Activated T-cell treated with anti-CD3 and anti-CD28 coated beads, Interleukin-2, amount 50 U/mL, for 72 hours (primary cell): Measurements from ENCODE around the gene DAGLA. TPM values are rescaled to one million over a fixed set of nuclear protein-coding genes. Genes with fewer than 3 reads are reported as not detected.

Experiments used
- ATAC-seq, 2 donors: fragments of 150-1000 bp; cut with Tn5 transposase; replicated peaks in 1 of 2; 2 replicates each; pipeline ENCODE4 v1.10.0; 2021; ENCODE audit warnings: moderate library complexity in 2 of 2, mild to moderate bottlenecking in 1 of 2
- DNase-seq, 2 donors: peaks; one replicate each; pipeline ENCODE4 v3.0.0; 2021 to 2022; ENCODE audit warnings: mixed read lengths in 1 of 2
- H3K27ac Mint-ChIP-seq: one replicate; pipeline ENCODE4 v1.8.0; 2022; ENCODE audit warnings: mild to moderate bottlenecking, moderate library complexity, mixed read lengths
- H3K27me3 Mint-ChIP-seq: one replicate; pipeline ENCODE4 v1.8.0; 2022; ENCODE audit warnings: low read depth, mixed read lengths
- H3K36me3 Mint-ChIP-seq, 2 donors: one replicate each; pipeline ENCODE4 v1.8.0; 2022; ENCODE audit warnings: mixed read lengths in 2 of 2, mild to moderate bottlenecking in 1 of 2; ENCODE audit not compliant: insufficient read depth in 2 of 2
- H3K4me1 Mint-ChIP-seq: one replicate; pipeline ENCODE4 v1.8.0; 2022; ENCODE audit warnings: low read depth, mixed read lengths
- H3K4me3 Mint-ChIP-seq, 2 donors: one replicate each; pipeline ENCODE4 v1.8.0; 2022; ENCODE audit warnings: mild to moderate bottlenecking in 2 of 2, mixed read lengths in 2 of 2, moderate library complexity in 2 of 2
- H3K9me3 Mint-ChIP-seq, 2 donors: one replicate each; pipeline ENCODE4 v1.8.0; 2022; ENCODE audit warnings: mixed read lengths in 2 of 2
- total RNA-seq, 2 donors: library from RNA; stranded (reverse); gene quantifications; one replicate each; pipeline ENCODE4 v1.2.3, GENCODE V29; 2022

The DAGLA gene
- total RNA-seq, 2 donors from 2014 or later = 0.05 to 0.09 TPM

DNA sequence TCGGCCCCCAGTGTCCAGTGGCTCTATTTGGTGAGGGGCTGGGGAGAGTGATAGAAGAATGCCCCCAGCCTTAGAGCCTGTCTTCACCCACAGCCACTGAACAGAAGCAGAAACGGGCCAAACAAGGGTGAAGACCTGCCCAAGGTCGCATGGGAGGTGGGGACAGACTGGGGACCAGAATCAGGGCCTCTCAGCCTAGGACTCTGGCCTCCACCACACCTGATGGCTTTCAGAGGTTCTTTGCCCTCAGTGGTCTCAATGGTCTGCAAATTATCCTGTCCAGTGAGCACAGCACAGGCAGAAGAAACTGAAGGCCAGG, 67.7 kb downstream of the DAGLA start:
- Mint-ChIP-seq H3K27ac (no peak overlapping the region), H3K27me3 (peaks cover 19% of the 10 kb centered on the region), H3K4me3 (no peak overlapping the region), H3K9me3 (no peaks in the 10 kb centered on the region), H3K4me1 (peaks cover 2% of the 10 kb centered on the region), H3K36me3 (no peaks in the 10 kb centered on the region)
- DNase-seq = no peak
- no peak for ATAC-seq

DNA sequence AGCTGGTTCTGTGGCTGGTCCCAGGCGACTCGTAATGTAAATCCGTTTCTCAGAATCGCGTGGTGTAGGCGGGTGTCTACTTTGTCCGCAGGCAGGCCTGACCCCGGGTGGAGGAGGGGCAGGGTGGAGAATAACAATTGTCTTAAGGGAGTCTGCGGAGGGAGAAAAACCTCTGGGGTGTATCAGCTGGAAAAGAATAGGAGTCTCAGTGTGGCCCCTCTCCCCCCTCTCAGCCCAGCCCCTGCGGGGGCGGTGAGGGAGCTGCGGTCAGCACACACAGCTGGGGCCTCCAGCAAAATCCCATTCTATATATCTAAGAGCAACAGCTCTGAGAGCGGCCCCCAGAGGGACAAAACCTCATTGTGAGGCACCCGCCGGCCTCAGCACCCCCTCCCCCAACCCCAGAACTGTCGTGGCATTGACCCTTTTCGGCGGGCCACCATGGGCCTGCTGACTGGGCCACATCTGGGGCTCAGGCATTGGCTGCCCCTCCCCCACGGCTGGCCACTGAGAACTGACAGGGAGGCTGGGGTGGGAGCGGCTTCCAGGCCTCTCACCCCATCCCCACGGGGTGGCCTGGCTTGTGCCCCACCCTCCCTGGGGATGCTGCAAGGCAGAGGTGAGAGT, 69.5 kb downstream of the DAGLA start:
- no peaks in the 10 kb centered on the region for H3K9me3 Mint-ChIP-seq
- no peak overlapping the region for H3K27ac Mint-ChIP-seq
- no peak overlapping the region for H3K4me3 Mint-ChIP-seq
- H3K27me3 Mint-ChIP-seq = peaks cover 30% of the 10 kb centered on the region
- DNase-seq (no peak), ATAC-seq (no peak)
- H3K4me1 Mint-ChIP-seq = peaks cover 13% of the 10 kb centered on the region
- no peaks in the 10 kb centered on the region for H3K36me3 Mint-ChIP-seq

DNA sequence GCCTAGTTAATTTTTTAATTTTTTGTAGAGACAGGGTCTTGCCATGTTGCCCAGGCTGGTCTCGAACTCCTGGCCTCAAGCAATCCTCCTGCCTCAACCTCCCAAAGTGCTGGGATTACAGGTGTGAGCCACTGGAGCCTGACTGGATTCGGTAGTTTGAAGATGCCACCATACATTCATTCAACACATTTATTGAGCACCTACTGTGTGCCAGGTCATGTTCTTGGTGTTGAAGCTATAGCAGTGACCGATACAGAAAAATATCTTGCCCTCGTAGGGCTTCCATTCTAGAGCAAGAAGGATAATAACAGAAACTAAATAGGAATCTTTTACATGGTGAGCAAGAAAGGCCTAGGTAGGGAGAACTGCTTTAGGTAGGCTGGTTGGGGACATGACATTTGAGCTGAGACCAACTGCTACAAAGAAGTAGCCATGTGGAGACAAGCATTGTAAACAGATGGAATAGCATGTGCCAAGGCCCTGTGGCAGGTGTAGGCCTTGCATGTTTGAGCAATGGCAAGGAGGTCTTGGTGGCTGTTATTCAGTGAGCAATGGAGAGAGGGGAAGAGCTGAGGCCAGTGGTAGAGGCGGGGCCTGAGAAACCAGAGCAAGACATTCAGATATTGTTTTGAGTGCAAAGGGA, 70.6 kb downstream of the DAGLA start:
- no peaks in the 10 kb centered on the region for H3K36me3 Mint-ChIP-seq
- ATAC-seq = no peak
- H3K4me1 Mint-ChIP-seq = peaks cover 13% of the 10 kb centered on the region
- H3K27me3 Mint-ChIP-seq = peaks cover 30% of the 10 kb centered on the region
- no peak overlapping the region for H3K4me3 Mint-ChIP-seq
- no peaks in the 10 kb centered on the region for H3K9me3 Mint-ChIP-seq
- no peak for DNase-seq
- H3K27ac Mint-ChIP-seq = no peak overlapping the region

DNA sequence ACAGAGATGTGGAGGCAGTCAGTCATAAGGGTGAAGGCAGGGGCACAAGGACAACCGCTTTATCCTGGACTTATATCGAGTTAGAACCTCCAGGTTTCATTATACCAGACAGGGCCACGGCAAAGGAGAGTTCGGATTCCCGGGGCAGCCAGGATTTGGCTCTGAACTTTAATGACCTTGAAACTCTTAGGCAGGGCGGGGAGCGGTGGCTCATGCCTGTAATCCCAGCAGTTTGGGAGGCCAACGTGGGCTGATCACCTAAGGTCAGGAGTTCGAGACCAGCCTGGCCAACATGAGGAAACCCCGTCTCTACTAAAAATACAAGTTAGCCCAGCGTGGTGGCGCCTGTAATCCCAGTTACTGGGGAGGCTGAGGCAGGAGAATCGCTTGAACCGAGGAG, 71.2 kb downstream of the DAGLA start:
- Mint-ChIP-seq H3K27ac (no peak overlapping the region), H3K4me1 (peaks cover 17% of the 10 kb centered on the region), H3K36me3 (no peaks in the 10 kb centered on the region), H3K9me3 (no peaks in the 10 kb centered on the region), H3K27me3 (peaks cover 30% of the 10 kb centered on the region), H3K4me3 (peak overlapping the region in 1 of 2 donors; percentile 5)
- DNase-seq (no peak), ATAC-seq (no peak)

DNA sequence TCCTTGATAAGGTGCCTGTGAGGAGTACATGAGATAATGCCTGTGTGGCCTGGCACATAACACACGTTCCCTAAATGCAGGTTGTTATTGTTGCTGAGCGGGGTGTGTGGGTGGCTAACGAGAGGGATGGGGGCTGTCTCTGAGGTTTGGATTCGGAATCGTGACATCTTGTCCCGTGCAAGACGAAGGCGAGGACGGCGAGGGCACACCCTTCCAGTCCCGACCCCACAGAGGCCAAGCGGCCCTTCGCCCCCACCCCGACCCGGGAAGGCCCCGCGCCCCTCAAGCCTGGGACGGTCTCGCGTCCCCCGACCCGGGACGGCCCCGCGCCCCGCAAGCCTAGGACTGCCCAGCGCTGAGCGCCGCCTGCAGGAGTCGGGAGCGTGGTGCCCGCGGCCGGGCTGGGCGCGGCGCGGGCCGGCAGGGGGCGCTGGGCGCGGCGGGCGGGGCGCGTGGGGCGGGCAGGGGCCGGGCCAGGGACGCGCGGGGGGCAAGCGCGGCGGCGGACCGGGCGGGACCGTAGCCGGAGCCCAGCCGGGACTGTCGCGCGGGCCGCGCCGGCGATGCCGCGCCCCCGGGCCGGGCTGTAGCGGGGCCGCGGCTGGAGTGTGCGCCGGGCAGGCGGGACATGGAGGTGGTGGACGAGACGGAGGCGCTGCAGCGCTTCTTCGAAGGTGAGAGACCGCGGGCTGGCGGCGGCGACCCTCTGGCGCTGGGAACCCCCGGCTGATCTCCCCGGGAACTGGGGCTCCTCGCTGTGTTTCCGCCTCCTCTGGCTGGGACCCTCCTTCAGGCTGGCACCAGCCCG, 72.1 kb downstream of the DAGLA start, which contains the start of gene MYRF:
TSS of gene MYRF (plus strand) at position 520 of the 808 bp plus-strand sequence. CDS start at position 629, 109 bp downstream.
- peak within 1 kb of the TSS; percentile 78 to 81 for H3K4me3 Mint-ChIP-seq
- H3K4me1 Mint-ChIP-seq = peaks cover 27% of the 10 kb centered on the region
- DNase-seq (peak; percentile 72 to 76), ATAC-seq (peak; percentile 82 to 91)
- no peaks in the 10 kb centered on the region for H3K9me3 Mint-ChIP-seq
- H3K27ac Mint-ChIP-seq = no peak within 1 kb of the TSS
- peaks cover 30% of the 10 kb centered on the region for H3K27me3 Mint-ChIP-seq
- H3K36me3 Mint-ChIP-seq = no peaks in the 10 kb centered on the region

DNA sequence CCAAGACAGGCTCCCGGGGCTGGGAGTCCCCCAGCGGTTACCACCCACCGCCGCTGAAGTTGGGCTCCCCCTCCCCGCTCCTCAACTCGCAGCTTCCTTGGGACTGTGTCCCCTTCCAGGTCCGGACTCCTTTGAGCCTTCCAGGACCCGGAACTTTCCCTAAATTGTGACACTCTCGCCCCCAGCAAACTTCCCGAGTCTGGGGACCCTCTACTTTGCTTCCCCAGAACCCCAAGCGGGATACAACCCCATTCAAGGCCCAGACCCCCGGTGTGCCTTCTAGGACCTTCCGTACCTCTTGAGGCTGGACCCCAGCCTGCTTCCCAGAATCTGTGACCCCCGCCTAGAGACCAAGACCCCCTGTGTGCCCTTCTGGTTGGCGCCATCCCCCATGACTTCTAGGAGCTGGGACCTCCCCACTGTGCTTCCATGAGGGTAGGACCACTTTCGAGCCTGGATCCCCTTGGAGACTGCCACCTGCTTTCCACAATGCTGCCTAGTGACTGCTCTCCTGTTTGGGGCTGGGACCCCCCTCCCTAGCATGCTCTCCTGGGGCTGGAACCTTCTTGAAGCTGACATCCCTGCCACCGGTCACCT, 72.8 kb downstream of the DAGLA start:
- Mint-ChIP-seq H3K4me3 (peak overlapping the region; percentile 78 to 81), H3K36me3 (no peaks in the 10 kb centered on the region), H3K4me1 (peaks cover 27% of the 10 kb centered on the region), H3K27me3 (peaks cover 30% of the 10 kb centered on the region), H3K27ac (no peak overlapping the region), H3K9me3 (no peaks in the 10 kb centered on the region)
- ATAC-seq = peak in 1 of 2 donors; percentile 1
- DNase-seq = no peak

DNA sequence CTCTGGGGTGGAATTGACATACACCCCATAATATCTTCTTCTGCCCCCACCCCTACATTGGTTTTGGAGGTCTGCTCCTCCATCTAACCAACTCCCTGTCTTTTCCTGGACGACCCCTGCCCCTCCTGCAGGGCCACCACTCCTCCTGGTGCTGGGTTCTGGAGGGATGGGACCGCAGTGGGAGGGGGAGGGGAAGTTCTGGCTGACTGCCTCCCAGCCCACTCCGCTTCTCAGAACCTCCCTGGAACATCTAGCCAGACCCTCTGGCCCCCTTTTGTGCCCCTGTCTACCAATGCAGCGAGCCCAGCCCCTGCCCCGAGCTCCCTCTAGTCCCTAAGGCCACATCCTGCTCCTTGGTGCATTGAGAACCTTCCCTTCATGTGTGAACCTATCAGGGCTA, 73.5 kb downstream of the DAGLA start:
- Mint-ChIP-seq H3K9me3 (no peaks in the 10 kb centered on the region), H3K27ac (no peak overlapping the region), H3K27me3 (peaks cover 30% of the 10 kb centered on the region), H3K4me1 (peaks cover 27% of the 10 kb centered on the region), H3K4me3 (peak overlapping the region; percentile 78 to 81), H3K36me3 (no peaks in the 10 kb centered on the region)
- DNase-seq = no peak
- no peak for ATAC-seq

DNA sequence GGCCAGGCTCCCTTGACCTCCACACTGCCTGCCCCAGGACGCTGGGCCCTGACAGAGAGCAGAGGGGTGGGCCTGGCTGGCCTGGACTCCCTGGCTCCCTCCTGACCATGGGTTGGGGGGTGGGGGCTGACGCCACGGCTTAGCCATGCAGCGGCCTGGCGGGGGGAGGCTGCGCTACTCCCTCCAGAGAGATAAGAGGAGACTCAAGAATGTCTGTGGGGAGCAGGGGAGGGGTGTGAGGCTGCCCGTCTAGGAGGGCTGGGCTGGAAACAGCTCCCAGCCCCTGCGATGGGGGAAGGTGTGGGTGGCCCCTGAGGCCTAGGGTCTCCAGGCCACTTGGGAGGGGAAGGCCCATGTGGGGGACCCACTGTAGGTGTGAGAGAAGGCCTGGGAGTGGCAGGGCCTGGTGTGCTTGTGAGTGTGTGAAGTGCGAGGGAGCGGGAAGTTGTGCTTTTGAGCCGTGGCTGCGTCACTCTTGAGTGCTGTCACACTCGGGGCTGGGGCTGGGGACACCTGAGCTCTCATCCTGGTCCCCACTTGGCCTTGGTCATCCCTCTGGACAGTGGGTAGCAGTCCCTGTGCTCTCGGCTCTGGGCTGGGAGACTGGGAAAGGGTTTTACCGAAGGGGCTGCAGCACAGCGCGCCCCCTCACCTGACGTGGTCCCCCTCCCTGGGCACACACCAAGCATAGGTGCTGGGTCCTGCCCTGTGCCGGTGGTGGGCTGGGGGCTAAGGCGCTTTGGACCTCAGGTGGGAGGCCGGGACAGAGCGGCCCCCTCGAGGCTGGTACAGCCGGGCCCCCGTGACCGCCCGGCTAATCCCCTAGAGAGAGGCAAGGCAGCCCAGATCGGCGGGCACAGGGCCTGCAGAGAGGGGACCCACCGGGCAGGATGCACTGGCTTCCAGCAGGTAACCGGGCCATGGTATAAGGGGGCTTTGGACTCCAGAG, 74.6 kb downstream of the DAGLA start:
- no peaks in the 10 kb centered on the region for H3K9me3 Mint-ChIP-seq
- H3K27ac Mint-ChIP-seq = no peak overlapping the region

DNA sequence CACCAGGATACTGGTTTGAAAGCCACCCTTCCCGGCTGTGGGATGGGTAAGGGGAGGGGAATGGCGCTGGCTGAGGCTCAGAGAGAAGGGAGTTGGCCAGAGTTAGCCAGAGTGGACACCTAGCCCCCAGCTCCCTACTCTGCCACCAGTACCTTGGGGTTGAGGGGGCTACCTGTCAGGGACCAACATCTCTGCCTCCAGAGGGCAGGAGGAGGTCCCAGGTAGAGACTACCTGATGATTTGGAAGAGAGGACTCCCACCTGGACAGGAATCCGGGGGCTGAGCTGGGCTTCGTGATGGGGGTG, 75.9 kb downstream of the DAGLA start:
- peak overlapping the region; percentile 34 for H3K27ac Mint-ChIP-seq
- DNase-seq (no peak), ATAC-seq (no peak)
- no peak overlapping the region for H3K4me3 Mint-ChIP-seq
- no peaks in the 10 kb centered on the region for H3K9me3 Mint-ChIP-seq
- H3K4me1 Mint-ChIP-seq = peaks cover 27% of the 10 kb centered on the region
- H3K36me3 Mint-ChIP-seq = no peaks in the 10 kb centered on the region
- H3K27me3 Mint-ChIP-seq = peaks cover 18% of the 10 kb centered on the region

More for the DNA sequence above, 74.6 kb downstream of the DAGLA start:
- peaks cover 27% of the 10 kb centered on the region for H3K4me1 Mint-ChIP-seq
- no peak overlapping the region for H3K4me3 Mint-ChIP-seq
- ATAC-seq = no peak
- H3K36me3 Mint-ChIP-seq = no peaks in the 10 kb centered on the region
- DNase-seq = no peak
- H3K27me3 Mint-ChIP-seq = peaks cover 23% of the 10 kb centered on the region

DNA sequence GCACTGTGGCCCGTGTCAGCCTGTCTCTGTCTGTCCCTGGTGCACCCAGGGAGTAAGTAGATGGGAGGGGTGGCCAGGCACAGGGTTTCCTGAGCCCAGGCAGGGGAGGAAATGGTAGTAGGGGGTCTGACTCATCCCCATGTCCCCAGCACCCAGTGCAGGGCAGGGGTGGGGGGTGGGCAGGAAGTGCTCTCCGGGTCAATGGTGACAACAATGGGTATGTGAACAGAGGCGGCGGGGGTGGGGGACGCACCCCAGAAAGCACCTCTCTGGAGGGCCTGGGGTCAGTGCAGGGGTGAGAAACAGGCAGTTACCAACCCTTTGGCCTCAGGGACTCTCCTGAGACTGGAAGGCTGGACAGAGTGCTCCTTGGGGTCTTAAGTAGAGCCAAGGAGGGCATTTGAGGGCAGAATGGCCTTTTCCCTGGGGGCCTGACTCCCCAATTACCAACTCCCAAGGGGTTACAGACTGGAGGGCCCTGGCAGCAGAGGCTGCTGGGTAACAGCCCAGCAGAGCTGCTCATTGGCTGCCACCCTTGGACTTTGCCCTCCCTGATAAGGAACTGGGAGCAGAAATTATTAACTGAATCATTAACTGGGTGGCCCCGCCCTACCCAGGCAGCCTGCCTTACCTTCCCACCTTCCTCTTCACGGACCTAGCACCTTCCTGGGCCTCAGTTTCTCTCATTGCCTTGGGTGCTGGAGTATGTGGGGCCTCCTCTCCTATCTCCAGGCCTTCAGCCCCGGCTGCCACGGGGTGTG, 76.4 kb downstream of the DAGLA start:
- no peaks in the 10 kb centered on the region for H3K9me3 Mint-ChIP-seq
- H3K4me3 Mint-ChIP-seq = peak overlapping the region in 1 of 2 donors; percentile 37
- H3K27ac Mint-ChIP-seq = peak overlapping the region; percentile 34
- H3K36me3 Mint-ChIP-seq = no peaks in the 10 kb centered on the region
- DNase-seq = peak; percentile 53 to 66
- peaks cover 27% of the 10 kb centered on the region for H3K4me1 Mint-ChIP-seq
- peaks cover 13% of the 10 kb centered on the region for H3K27me3 Mint-ChIP-seq
- peak; percentile 70 to 86 for ATAC-seq

DNA sequence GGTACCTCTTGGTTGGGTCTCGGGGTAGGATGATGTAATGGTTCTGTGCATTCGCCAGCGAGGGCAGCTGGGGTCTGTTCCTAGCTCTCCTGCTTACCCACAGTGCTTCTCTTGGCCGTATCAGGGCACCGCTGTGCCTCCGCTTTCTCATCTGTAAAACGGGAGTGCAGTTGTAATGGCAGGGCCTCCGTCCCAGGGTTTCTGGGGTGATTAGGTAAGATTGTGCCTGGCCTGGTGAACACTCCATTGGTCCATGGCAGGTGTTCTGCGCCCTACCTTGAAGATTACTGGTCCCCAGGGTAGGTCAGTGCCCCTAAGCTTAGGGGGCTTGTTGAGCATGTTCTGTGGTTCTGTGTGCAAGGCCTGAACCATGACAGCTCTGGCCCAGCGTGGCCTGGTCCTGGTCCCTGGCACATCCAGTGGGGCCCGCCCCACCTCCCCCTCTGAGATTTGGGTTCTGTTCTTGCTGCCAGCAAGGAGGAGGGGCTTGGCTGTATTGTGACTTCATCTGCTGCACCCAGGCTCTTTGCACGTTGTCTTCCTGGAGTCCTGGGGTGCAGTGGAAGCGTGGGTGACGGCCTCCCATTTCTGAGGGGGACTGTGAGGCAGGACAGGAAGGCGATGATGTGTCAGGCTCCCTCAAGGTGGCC, 77.1 kb downstream of the DAGLA start:
- Mint-ChIP-seq H3K36me3 (no peaks in the 10 kb centered on the region), H3K27me3 (peaks cover 13% of the 10 kb centered on the region), H3K27ac (no peak overlapping the region), H3K4me3 (no peak overlapping the region), H3K4me1 (peaks cover 27% of the 10 kb centered on the region), H3K9me3 (no peaks in the 10 kb centered on the region)
- DNase-seq (no peak), ATAC-seq (no peak)
